HG03565 (cell line): ENCODE results near the gene GAS7.

Experiments
- ATAC-seq: cut with Tn5 transposase; IDR thresholded peaks from one replicate; pipeline ENCODE4 v1.9.1; 2021; ENCODE audit warnings: mild to moderate bottlenecking, moderate library complexity; ENCODE audit not compliant: unreplicated experiment

Gene GAS7

GRCh38 chr17:9994761-9995160, 203.6 kb downstream of the GAS7 start:
- ATAC-seq: no peak

- no peak for ATAC-seq
Measured at GRCh38 chr17:9991796-9992195, 206.6 kb downstream of the GAS7 start.

- ATAC-seq: no peak
Measured at GRCh38 chr17:9991351-9991750, 207.1 kb downstream of the GAS7 start.

- no peak for ATAC-seq
Measured at GRCh38 chr17:9987779-9988585, 210.4 kb downstream of the GAS7 start.

GRCh38 chr17:9986754-9987382, 211.5 kb downstream of the GAS7 start:
- no peak for ATAC-seq

- no peak for ATAC-seq
Measured at GRCh38 chr17:9985646-9986045, 212.8 kb downstream of the GAS7 start.

- ATAC-seq: no peak
Measured at GRCh38 chr17:9984768-9985167, 213.6 kb downstream of the GAS7 start.

GRCh38 chr17:9982159-9982558, 216.2 kb downstream of the GAS7 start:
- ATAC-seq: no peak

- no peak for ATAC-seq
Measured at GRCh38 chr17:9981344-9981915, 217.0 kb downstream of the GAS7 start.

- no peak for ATAC-seq
Measured at GRCh38 chr17:9979463-9979995, 218.9 kb downstream of the GAS7 start.

GRCh38 chr17:9977180-9977575, 221.2 kb downstream of the GAS7 start:
- no peak for ATAC-seq

GRCh38 chr17:9976283-9977179, 221.9 kb downstream of the GAS7 start:
- ATAC-seq: no peak

GRCh38 chr17:9974448-9975381, 223.7 kb downstream of the GAS7 start:
- no peak for ATAC-seq

- ATAC-seq: no peak
Measured at GRCh38 chr17:9973669-9974447, 224.5 kb downstream of the GAS7 start.

GRCh38 chr17:9971991-9972390, 226.4 kb downstream of the GAS7 start:
- ATAC-seq: no peak

GRCh38 chr17:9969301-9969935, 229.0 kb downstream of the GAS7 start:
- ATAC-seq: no peak

GRCh38 chr17:9968881-9969280, 229.5 kb downstream of the GAS7 start:
- ATAC-seq: no peak

- no peak for ATAC-seq
Measured at GRCh38 chr17:9968008-9968407, 230.4 kb downstream of the GAS7 start.
